ENCODE results near the gene RRP8.

GRCh38 chr11:6620636-6621035 lies 17.2 kb upstream of the RRP8 start:
- TF ChIP-seq CTCF (IDR thresholded peaks at IDR 0.05) (no peak), POLR2A (IDR thresholded peaks at IDR 0.05) (no peak)
